ENCODE results near the gene TTLL12.
A peak's percentile ranks its signal among the peaks of the same experiment; 100 is the strongest.
"Not testable (repeated sequence)": the region's sequence is repeated elsewhere in the genome, so short reads cannot be mapped to it uniquely, and the experiment has no call there.

Gene TTLL12

DNA sequence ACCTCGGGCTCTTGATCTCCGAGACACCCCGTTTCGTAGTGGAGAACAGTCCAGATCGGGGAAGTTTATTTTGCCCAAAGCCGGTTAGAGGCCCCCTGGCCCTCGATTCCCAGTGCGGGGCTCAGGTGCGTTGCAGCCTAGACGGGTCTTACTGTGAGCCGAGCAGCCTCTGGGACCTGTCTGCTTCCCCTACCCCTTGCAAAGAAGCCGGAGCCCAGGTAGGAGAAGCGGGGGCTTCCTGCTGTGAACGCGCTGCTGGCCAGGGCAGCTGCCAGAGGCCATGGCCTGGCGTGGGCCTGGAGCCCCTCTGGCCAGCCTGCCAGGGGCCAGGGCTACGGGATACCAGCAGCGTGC lies 35.0 kb downstream of the TTLL12 start:
- no peak for DNase-seq

DNA sequence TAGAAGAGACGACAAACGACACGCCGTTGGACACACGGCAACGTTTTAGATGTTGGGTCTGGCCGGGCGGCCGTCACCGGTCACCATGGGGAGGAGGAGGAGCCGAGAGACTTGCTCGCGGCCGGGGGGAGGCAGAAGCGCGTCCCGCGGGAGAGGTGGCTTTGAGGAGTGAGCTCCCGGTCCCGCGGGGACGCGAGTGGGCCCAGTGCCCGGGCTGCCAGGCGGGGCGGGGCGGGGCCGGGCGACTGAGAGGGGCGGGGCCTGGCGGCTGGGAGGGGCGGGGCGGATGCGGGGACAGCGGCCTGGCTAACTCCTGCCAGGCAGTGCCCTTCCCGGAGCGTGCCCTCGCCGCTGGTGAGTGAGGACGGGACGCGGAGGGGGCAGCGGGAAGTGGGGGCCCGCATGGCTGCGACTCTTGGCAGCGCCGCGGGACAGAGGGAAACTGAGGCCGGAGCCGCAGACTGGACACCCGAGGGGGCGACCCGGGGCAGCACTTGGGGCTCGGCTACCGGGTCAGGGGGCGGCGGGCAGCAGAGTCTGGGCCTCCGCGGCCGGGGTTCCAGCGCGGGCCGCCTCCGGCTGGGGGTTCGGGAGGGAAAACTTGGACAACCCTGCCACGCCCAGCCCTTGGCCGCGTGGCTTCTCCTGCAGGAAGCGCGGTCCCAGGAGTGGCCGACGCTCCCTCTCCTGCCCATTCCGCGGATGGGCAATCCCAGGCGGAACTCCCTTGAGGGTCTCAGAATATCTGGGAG lies 35.5 kb downstream of the TTLL12 start, which contains the start of gene TSPO:
Gene TSPO (plus strand): TSS at position 309 of the 752 bp plus-strand sequence. CDS start 7,680 bp downstream, outside the sequence.
- DNase-seq = peak in 1 of 2 donors; percentile 57

DNA sequence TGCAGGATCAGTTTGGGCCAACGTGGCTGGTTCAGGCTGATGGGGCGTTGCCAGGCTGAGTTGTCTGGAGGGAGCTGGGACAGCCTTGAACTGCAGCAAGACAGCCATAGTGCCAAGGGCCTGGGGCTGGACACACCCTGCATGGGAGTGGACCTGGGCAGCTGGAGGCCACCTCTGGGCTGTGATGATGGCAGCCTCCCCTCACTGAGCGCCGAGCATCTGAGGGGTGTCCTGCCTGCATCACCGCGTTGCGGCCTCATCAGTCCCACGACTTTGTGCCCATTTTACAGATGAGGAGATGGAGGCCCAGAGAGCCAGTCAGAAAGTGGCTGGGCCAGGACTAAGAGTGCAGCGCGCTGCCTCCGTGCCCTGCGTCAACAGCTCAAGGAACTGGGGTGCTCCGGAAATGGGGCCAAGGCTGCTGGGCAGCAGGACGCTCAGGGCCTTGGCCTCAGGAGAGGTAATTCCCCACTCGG lies 36.2 kb downstream of the TTLL12 start:
- DNase-seq = no peak

DNA sequence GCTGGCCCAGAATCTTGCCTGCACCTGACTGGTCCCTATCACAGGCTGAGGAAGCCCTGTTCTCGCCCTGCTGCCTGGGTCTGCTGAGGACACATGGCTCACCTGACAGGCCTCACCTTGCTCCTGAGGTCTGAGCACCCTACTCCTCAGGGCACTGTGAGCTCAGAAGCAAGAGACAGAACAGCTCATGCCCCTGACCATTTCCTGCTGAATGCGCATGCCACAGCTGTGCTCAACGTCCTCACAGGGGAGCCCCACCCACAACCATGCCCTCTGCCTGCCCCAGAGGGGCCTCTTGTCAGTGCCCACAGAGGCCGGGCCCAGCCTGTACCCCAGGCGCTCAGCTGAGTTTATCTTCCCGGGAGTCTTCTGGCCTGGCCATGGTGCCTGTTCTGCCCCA lies 38.4 kb downstream of the TTLL12 start:
- no peak for DNase-seq

DNA sequence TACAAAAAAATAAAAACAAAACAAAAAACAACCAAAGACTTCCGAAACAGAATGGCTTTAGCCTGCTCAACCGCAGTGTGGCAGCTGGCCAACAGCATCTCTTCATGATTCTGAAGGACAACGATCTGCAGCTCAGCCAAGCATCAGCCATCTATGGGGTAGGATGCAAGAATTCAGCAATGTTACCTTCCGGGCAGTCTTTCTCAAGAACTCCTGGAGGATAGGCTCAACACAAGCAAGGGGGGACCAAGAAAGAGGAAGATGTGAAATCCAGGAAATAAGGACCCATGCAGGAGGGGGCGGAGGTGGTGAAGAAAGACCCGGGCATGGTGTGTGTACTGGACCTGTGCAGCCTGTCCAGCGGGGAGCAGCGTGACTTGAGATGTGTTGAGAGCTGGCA lies 39.1 kb downstream of the TTLL12 start:
- DNase-seq = peak in 1 of 2 donors; percentile 12

DNA sequence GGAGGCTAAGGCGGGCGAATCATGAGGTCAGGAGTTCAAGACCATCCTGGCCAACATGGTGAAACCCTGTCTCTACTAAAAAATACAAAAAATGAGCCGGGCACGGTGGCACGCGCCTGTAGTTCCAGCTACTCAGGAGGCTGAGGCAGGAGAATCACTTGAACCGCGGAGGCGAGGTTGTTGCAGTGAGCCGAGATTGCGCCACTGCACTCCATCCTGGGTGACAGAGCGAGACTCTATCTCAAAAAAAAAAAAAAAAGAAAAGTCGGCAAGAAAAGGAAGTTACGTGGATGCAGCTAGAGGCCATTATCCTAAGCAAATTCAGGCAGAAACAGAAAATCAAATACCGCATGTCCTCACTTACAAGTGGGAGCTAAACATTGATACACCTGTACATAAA lies 40.6 kb downstream of the TTLL12 start:
- not testable (repeated sequence) for DNase-seq

DNA sequence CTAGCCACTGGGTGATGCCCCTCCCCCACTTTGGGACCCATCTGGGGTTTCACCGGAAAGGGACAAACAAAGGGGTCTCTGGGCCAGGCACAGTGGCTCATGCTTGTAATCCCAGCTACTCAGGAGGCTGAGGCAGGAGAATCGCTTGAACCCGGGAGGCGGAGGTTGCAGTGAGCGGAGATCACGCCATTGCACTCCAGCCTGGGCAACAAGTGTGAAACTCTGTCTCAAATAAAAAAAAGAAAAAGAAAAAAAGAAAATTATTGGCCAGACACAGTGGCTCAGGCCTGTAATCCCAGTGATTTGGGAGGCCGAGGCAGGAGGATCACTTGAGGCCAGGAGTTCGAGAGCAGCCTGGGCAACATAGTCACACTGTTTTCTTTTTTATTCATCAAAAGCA lies 41.6 kb downstream of the TTLL12 start:
- not testable (repeated sequence) for DNase-seq

DNA sequence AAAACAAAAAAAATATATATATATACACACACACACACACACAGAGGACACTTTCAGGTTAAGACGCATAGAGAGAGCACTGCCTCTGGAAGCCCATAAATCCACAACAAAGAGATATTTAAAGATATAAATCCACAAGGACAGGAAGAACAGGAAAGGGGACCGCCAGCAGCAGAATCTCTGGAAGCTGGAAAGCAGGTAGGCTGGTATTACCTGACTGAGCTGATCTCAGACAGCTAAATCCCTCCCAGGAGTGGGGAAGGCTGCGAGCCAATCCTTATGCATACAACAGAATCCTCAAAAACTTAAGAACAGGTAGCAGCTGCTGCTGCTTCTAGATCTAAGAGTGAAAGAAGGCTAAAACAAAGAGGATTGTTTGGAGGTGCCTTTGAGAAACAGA lies 42.0 kb downstream of the TTLL12 start:
- DNase-seq = no peak

DNA sequence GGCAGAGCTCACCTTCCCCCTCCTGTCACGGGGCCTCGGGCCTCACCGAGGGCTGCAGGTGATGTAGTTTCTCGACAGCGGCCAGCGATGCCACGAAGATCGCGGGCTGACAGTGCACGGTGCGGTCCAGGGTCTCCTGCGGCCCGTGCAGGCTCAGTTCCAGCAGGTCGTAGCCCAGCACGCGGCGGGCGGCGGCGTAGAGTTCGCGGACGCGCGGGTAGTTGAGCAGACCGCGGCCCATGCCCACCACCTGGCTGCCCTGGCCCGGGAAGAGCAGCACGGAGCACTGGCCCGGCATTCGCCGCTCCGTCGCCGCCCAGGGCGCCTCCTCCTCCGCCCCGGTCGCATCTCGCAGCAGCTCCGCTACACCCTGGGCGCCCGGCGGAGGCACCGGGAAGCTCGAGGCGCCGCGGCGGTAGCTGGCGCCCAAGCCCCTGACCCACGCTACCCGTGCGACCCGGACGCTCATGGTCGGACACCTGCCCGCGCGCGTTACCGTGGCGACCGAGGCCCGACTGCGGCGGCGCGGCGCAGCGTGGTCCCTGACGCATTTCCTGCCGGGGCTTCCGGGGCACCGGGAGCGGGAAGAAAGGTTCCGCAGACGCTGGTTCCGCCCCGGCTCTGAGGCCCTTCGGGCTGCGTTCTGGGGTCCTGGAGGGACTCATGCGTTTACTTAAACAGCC lies 43.9 kb downstream of the TTLL12 start, which contains the start of gene MCAT:
Gene MCAT (minus strand): TSS at position 519 of the 683 bp plus-strand sequence. CDS start 50 bp downstream, at position 469.
- DNase-seq = peak in 1 of 2 donors; percentile 73

DNA sequence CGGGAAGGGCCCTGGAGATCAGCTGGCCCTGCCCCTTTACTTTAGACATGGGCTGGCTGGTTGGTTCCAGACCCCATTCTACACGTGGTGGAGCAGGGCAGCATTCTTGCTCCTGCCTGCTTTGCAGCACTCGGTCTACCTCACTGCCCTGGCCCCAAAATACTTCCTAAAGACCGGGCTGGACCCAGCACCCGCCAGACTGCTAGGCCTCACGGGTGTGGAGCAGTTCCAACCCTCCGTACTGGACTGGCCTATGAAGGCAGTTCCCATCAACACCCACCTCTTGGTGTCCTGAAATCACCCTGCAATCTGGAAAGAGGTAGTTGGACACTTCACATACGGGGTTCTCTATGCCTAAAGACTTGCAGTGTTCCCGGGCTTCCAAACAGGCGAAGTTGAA lies 50.1 kb downstream of the TTLL12 start:
- no peak for DNase-seq

DNA sequence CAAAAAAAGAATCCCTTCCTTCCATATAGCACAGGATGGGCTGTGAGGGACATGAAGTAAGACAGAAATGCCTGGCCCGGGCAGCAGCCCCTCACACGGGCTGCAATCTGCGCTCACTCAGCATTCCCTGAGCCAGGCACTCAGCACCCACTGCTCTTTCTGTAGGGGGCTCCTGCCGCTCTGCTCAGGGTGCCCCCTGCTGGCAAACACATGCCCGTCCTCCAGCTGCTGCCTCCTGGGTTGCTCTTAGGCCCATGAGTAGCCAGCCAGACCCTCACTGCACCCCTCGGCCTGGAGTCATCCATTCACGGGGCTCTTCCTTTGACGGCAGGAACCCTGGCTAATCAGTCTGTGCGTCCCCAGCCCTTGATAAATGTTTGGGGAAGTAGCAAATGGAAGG lies 50.7 kb downstream of the TTLL12 start:
- peak in 1 of 2 donors; percentile 67 for DNase-seq

DNA sequence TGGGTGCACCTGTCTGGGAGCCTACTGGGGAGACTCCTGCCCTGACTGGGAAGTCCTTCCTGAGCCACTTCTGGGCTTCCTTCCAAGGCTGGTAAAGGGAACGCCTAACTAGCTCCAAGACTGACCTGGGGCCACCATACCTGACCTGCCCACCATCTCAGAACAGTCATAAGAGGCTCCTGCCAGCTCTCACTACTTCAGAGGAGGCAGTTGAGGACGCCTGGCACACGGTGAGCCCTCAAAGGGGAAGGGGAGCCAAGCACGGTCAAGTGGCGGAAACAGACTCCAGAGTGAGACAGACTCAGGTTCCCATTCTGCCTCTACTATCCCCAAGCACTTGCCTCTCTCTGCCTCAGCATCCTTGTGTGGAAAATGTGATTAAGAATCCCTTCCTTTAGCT lies 51.4 kb downstream of the TTLL12 start:
- no peak for DNase-seq

DNA sequence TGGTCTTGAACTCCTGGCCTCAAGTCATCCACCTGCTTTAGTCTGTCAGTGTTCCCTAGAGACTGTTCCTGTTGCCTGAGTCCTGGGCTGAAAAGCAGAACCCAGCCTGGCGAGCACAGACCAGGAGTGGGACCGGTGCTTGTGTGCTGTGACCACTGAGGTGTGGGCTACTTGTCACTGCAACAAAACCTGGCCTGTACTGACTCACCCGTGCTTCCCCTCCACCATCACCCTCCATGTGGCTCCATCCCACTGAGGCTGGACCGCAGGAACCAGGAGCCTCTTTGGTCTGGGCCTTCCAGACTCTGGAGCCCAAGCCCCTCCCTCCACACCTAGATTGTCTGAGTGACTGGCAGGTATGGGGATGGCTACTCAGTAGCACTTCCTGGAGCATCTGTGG lies 52.4 kb downstream of the TTLL12 start:
- DNase-seq = no peak

DNA sequence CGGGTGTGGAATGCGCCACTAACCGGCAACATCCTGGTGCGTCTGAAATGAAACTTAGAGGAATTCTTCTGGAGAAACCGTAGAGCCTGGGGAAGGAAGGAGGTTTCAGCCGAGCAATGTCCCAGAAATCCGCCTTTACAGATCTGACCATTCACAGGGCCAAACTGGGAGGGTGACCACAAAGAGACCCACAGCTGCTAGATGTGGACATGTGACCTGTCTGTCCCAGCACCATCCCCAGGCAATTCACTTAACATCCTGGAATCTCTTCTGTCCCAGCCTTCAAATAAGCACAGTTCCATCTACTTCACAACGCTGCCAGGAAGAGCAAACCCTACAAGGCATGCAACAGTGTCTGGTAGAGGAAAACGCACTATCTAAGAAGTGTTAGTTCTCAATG lies 53.5 kb downstream of the TTLL12 start:
- no peak for DNase-seq

DNA sequence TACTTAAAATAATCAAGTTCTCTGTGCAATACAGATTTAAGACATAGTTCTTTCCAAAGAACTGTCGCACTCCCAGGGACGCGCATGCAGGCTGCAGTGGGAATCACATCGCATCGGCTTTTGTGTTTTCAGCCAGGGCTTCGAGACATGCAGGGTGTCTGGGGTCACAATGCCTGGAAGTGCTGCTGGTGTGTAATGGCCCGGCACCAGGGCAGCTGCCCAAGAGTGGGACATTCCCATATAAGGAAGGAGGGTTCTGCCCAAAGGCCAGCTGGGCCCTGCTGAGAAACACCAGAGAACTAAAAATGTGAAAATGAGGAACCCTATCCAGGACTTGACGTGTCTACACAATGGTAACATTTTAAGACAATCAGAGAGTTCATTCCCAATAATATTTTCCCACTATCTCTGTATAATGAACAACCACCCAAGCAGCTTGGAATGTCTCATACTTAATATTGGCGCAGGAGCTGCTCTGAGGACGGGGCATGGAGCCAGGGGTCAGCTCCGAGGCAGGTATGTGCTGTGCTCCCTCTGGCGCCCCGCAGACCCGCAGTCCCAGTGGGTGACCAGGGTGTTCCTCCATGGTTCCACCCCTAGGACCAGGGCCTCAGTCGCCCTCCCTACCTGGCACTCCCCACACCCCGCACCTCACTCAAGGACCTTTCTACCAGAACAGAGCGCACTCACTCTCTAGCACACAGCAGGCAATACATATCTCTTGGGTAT lies 55.0 kb downstream of the TTLL12 start:
- no peak for DNase-seq

DNA sequence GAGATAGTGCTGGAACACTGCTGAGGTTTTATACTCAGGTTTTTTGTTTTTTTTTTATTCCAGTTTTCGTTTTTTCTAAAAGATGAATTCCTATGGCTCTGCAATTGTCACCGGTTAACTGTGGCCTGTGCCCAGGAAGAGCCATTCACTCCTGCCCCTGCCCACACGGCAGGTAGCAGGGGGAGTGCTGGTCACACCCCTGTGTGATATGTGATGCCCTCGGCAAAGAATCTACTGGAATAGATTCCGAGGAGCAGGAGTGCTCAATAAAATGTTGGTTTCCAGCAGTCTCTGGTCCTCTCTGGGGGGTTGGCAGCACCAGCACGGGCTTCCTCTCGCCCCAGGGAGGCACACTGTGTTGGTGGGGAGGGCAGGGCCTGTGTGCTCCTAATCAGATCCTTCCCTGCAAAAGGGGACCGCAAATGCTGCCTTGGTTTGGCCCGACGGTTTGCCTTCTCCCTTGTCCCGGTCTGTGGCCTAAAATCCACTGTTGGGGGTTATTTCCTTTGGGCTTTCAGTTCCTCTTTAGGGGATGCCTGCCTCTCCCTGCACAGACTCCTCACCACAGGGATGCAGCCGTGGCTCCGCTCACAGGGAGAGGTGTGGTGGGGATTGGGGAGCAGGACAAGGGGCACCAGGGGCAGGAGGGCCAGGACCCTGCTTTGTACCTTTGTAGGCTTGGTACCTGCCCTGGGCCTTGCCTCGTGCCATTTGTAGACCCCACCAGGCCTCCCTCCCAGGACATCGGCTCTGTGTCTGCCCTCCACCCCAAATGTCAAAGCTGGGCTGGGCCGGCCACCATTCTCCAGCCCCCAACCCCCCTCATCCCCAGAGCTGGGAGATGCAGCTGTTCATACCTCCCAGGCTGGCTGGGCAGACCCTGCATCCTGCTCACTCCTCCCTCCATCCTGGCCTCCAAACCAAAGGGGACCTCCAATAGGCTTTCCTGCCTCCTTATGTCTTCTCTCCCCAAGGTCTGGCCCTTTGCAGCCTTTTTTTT lies 57.2 kb downstream of the TTLL12 start:
- DNase-seq = no peak

DNA sequence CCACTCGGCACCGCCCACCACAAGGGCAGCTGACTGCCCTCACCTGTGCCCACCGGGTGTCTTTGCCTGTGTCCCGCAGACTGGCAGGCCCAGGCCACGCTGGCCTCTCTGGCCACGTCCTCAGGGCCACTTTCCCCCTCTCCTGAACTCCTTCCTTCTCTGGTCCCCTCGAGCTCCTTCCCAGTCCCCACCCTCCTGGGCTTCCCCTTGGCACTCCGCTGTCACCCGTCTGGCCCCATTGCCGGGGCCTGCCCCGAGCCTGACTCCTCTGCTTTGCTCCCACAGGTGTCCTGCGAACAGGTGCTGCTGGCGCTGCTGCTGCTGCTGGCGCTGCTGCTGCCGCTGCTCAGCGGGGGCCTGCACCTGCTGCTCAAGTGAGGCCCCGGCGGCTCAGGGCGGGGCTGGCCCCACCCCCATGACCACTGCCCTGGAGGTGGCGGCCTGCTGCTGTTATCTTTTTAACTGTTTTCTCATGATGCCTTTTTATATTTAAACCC lies 58.0 kb downstream of the TTLL12 start:
- no peak for DNase-seq

DNA sequence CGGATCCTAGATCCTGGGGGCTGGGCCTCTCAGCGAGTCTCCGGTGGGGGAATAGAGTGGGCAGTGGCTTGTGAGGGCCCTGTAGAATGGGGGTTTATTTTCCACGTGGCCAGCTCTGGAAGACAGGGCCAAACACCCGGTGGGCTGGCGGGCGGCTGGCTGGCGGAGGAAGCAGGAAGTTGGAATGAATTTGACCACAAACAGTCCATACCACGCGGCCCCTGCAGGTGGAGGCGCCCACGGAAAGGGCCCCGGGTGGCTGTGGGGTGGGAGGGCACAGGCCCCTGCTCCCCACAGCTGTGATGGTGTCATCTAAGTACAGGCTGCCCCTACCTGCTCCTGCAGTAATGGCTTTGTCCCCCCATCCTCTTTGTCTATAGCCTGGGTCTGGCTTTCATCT lies 58.8 kb downstream of the TTLL12 start:
- DNase-seq = no peak

DNA sequence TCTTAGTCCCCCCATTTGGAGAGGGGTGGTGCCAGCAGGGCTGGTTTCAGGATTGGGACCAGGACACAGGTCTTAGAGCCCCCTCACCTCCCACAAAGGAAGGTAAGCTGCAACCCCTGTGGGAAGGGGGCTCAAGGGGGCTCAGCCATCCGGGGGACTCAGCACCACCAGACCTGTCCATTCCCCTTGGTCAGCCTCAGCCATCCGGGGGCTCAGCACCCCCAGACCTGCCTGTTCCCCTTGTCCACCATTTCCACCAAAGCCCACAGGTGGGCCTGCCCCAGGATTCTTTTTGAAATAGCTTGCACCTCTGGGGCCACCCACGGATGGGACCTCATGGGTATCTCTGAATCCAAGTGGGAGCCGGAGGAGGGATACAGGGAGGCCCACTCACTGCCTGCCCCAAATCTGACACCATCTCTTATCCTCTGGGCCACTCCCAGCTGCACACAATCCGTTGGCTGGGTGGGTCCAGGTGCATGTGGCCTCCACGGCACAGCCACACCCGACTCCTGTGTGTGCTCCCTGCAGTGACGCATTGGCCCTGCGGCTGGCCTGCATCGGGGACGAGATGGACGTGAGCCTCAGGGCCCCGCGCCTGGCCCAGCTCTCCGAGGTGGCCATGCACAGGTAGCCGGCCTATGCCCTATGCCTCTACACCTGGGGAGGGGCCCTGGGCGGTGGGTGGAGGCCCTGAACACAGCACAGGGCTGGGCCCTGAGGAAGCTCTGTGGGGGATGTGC lies 59.6 kb downstream of the TTLL12 start:
- DNase-seq = no peak

DNA sequence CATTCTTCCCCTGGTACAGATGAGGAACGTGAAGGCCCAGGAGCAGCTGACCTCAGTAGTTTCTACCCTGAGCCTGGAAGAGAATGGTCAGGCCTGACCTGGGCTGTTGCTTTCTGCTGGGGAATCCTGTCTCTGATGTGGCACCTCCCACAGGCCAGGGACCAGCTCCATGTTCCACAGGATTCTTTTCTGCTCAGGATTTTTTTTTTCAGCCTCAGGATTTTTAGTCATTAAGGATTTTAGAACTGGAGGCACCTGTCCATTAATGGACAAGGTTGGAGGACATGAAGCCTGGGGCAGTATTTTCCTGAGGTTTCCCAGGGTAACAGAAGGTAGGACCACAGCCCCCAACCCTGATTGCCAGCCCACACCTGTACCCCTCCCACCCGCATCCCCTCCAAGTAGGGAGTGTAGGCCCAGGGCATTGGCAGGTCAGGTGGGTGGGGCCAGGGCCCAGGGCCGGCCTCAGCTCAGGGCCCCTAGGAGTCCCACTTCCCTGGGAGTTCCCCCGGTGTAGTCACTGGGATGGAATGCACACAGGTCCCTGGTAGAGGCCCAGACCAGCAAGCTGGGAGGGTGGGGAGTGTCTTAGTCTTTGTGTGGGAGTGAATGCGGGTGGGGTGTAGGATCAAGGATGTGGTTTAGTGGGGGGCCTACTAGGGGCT lies 60.3 kb downstream of the TTLL12 start:
- DNase-seq = no peak

DNA sequence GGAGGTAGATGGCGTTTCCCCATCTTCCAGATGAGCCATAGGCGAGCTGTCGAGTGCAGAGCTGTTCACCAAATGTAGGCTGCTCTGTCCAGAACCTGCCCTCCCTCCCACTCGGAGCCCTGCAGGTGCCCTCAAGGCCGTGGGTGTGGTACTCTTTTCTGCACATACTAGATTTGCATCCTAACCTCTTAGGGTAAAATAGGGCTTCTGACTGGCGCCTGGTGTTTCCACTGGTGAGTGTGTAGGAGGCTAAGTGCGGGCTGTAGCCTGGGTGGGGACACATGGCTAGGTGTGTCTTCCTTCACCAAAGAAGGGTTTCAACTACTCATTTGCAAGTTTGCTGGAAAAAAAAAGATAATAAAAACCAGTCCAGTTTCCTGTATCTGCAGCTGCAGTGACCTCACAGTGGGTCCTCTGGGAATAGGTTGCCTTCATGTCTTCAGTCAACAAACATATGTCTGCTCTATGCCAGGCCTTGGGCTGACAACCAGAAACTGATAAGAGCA lies 67.9 kb downstream of the TTLL12 start:
- no peak for DNase-seq
